Bronchial epithelial cell (primary cell): ENCODE data around the gene FAM124B. TPM values are rescaled to one million over a fixed set of nuclear protein-coding genes. Genes with fewer than 3 reads are reported as not detected.
"Not testable (repeated sequence)": the region's sequence is repeated elsewhere in the genome, so short reads cannot be mapped to it uniquely, and the experiment has no call there.

Source experiments
- DNase-seq: peaks from one replicate; pipeline ENCODE4 v3.0.0-alpha.2; 2010; ENCODE audit warnings: low read depth
- FAIRE-seq: peaks from 2 replicates; lab custom pipeline; 2011; peaks lifted over from hg19 to GRCh38; lab: Jason Lieb, UNC
- H3K27me3 ChIP-seq: 2 replicates; pipeline ENCODE4 v1.5.1; 2011; ENCODE audit warnings: low read length; ENCODE audit not compliant: control insufficient read depth, insufficient read depth
- H3K36me3 ChIP-seq: 2 replicates; pipeline ENCODE4 v1.5.1; 2011; ENCODE audit warnings: low read length; ENCODE audit not compliant: control insufficient read depth, insufficient read depth
- H3K4me3 ChIP-seq: 2 replicates; pipeline ENCODE4 v1.5.1; 2011; ENCODE audit warnings: mild to moderate bottlenecking, low read depth, low read length, control low read depth
- total RNA-seq: library from RNA; depleted of rRNA; stranded (reverse); fragments of >200 nt; gene quantifications from 2 replicates; pipeline ENCODE4 v1.2.1, GENCODE V29; 2014
- TF ChIP-seq, protein P1 (sequence below): IDR thresholded peaks from 2 replicates; pipeline ENCODE4 v1.5.1; 2011; ENCODE audit warnings: mild to moderate bottlenecking, moderate library complexity, low read length, control low read depth, inconsistent platforms; ENCODE audit not compliant: insufficient read depth, severe bottlenecking

FAM124B gene
- total RNA-seq, 1 donor from 2014 or later = not detected

GRCh38 chr2:224386876-224387275 is 15.0 kb downstream of the FAM124B start:
- H3K4me3 ChIP-seq = no peak overlapping the region
- DNase-seq = no peak
- peaks cover 1% of the 10 kb centered on the region for H3K27me3 ChIP-seq
- TF ChIP-seq, protein P1, sequence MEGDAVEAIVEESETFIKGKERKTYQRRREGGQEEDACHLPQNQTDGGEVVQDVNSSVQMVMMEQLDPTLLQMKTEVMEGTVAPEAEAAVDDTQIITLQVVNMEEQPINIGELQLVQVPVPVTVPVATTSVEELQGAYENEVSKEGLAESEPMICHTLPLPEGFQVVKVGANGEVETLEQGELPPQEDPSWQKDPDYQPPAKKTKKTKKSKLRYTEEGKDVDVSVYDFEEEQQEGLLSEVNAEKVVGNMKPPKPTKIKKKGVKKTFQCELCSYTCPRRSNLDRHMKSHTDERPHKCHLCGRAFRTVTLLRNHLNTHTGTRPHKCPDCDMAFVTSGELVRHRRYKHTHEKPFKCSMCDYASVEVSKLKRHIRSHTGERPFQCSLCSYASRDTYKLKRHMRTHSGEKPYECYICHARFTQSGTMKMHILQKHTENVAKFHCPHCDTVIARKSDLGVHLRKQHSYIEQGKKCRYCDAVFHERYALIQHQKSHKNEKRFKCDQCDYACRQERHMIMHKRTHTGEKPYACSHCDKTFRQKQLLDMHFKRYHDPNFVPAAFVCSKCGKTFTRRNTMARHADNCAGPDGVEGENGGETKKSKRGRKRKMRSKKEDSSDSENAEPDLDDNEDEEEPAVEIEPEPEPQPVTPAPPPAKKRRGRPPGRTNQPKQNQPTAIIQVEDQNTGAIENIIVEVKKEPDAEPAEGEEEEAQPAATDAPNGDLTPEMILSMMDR = no peak
- H3K36me3 ChIP-seq = no peaks in the 10 kb centered on the region
- no peak for FAIRE-seq

DNA sequence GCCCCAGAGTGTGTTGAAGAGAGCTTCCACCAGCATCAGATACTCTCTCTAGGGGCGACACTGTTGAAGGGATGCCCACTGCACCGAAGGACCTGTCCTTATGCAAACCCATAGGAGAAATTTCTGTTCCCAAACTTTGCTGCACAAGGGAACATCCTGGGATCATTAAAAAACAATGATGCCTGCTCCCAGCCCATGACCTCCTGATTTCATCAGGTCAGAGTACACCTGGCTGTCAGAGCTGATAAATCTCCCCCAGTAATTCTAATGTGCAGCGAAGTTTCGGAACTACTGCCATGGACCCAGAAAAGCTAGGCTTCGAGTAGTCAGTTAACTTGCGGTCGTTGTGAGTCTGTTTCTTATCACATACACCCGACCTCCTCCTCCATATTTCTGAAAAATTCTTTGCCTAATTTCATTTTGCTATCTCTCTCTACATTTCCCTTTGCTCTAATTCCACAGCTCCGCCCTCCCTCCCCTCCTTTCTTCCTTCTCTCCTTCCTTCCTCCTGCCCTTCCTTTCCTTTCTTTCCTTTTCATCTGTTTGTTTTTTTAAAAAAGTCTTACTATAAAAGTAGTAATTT is 18.8 kb downstream of the FAM124B start:
- H3K4me3 ChIP-seq = no peak overlapping the region
- peaks cover 1% of the 10 kb centered on the region for H3K27me3 ChIP-seq
- TF ChIP-seq, protein P1 = no peak
- H3K36me3 ChIP-seq = no peaks in the 10 kb centered on the region
- no peak for FAIRE-seq
- DNase-seq = no peak

- H3K36me3 ChIP-seq, DNase-seq, H3K27me3 ChIP-seq: not testable (repeated sequence)
These were observed 19.6 kb downstream of the FAM124B start for GRCh38 chr2:224382280-224382647.

DNA sequence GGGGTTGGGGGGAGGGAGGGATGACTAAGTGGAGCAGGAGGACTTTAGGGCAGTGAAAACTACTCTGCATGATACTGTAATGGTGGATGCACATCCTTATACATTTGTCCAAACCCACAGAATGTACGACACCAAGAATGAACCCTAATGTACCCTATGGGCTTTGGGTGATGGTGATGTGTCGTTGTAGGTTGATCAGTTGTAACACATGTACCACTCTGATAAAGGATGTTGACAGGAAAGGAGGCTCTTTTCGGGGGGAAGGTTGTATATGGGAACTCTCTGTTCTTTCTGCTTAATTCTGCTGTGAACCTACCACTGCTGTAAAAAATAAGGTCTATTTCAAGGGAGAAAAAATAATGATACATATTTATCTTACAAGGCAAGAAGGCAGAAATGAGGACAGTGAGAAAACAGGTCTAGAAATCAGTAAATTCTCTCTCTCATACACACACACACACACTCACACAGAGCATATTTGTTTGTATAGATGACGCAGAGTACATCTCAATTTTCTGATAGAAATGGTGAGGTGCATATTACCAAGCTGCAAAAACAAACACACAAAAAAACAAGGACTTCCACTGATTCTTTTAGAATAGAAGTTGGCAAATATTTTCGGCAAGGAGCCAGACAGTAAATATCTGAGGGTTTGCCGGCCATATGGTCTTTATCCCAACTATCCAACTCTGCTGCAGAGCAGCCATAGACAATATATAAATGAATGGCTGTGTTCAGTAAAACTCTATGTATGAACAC is 20.2 kb downstream of the FAM124B start:
- DNase-seq (no peak), FAIRE-seq (no peak)
- TF ChIP-seq, protein P1 = no peak
- H3K27me3 ChIP-seq = peaks cover 1% of the 10 kb centered on the region
- H3K36me3 ChIP-seq = no peaks in the 10 kb centered on the region
- no peak overlapping the region for H3K4me3 ChIP-seq

More at GRCh38 chr2:224382280-224382647, 19.6 kb downstream of the FAM124B start:
- FAIRE-seq, H3K4me3 ChIP-seq: not testable (repeated sequence)

DNA sequence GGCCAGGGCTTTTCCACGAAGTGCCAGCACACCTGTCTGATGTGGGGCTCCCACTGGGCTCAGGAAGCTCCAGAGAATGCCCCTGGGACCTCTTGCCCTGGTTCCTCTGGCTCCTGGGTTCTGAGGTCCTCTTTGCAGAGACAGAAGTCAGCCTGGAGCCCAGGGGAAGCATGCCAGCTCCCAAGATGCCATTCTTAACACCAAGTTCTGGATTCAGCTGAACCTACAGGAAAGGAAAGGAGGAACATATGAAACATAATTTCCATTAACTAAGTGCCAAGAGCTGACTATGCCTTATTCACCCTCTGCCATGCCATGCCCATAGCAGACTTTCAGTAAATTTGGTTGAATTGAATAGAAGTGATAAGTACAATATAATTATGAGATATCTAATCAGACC is 21.9 kb downstream of the FAM124B start:
- FAIRE-seq (no peak), DNase-seq (no peak)
- TF ChIP-seq, protein P1 = no peak
- Histone ChIP-seq H3K4me3 (no peak overlapping the region), H3K27me3 (peaks cover 1% of the 10 kb centered on the region), H3K36me3 (no peaks in the 10 kb centered on the region)

DNA sequence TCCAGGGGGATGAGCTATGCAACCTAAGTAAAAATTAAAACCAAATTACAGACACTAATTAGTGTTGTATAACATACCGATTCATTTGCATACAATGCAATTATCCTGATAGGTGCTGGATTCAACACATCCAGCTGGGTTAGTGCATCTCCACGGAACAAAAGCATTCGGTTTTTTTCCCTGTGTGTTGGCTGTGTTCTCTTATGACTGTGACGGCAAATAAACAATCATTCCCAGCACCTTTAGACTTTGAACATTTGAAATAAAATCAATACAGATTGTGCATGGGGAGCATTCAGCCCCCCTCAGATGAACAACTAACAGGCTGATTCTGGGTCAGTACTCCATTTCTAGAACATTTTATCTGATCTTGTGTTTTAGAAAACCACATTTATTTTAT is 22.7 kb downstream of the FAM124B start:
- DNase-seq (no peak), FAIRE-seq (no peak)
- Histone ChIP-seq H3K36me3 (no peaks in the 10 kb centered on the region), H3K27me3 (peaks cover 1% of the 10 kb centered on the region), H3K4me3 (no peak overlapping the region)
- TF ChIP-seq, protein P1 = no peak
